ENCODE measurements around the gene PIRT.

PIRT gene

DNA sequence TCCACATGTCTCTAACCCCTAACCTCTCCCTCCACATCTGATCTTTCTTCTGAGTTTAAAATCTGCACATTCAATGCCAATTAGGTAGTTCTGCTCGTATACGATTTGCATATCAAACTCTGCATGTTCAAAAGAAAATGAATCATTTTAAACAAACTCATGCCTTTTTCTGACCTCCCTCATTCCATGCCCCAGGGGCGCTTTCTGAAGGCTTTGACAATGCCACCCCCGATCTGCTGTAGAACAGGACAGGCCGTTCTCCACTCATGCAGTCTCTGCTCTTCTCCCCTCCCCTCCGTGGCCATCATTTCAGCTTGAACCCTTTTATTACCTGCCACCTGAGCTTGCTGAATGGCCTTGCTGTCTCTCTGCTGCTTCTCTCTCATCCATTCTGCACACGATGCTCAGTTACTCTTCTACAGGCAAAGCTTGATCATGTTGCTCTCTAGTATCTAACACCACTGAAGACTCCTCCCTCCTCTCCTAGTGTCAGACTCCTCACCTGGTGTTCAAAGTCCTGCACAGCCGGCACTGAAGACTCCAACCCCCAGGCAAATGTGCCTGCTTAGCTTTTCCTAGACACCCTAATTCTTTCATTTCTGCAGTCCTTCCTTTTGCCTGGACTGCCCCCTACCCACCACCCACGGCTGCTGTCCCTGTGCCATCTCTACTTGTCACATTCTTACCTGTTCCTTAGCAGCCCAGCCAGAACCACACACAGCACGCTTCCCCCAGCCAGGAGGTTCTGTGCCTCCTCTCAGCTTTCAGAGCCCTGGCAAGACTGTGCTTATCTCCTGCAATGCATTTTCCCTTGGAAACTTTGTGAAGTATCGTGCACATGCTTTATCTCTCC, 40.2 kb downstream of the PIRT start:
- Histone ChIP-seq H3K27me3 (no peaks in the 10 kb centered on the region), H3K4me1 (no peaks in the 10 kb centered on the region), H3K36me3 (no peaks in the 10 kb centered on the region), H3K9me3 (no peaks in the 10 kb centered on the region), H3K4me3 (ENCODE audit: low read depth, low read length) (no peak overlapping the region)
- DNase-seq = no peak
- TF ChIP-seq, protein P1, sequence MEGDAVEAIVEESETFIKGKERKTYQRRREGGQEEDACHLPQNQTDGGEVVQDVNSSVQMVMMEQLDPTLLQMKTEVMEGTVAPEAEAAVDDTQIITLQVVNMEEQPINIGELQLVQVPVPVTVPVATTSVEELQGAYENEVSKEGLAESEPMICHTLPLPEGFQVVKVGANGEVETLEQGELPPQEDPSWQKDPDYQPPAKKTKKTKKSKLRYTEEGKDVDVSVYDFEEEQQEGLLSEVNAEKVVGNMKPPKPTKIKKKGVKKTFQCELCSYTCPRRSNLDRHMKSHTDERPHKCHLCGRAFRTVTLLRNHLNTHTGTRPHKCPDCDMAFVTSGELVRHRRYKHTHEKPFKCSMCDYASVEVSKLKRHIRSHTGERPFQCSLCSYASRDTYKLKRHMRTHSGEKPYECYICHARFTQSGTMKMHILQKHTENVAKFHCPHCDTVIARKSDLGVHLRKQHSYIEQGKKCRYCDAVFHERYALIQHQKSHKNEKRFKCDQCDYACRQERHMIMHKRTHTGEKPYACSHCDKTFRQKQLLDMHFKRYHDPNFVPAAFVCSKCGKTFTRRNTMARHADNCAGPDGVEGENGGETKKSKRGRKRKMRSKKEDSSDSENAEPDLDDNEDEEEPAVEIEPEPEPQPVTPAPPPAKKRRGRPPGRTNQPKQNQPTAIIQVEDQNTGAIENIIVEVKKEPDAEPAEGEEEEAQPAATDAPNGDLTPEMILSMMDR (IDR thresholded peaks at IDR 0.05; ENCODE audit: low read depth, low read length) = no peak

DNA sequence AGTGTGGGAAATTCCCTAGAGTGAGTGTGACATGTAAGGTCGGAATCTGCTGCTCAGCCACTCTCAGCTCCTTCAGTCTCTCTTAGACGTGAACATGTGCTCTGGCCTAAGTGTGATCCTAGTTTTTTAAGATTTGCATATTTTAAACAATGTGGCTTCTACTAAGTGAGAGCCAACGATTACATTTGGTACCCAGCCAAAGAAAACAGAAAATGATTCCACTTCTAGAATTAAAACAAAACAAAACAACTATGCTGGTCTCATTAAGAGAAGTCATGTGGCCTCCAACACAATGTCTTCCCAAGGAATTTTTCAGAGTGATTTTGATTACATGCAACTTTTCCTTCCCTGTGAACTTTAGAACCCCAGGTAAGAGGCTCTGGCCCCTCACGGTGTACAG, 44.1 kb downstream of the PIRT start:
- Histone ChIP-seq H3K27me3 (no peaks in the 10 kb centered on the region), H3K4me1 (no peaks in the 10 kb centered on the region), H3K4me3 (ENCODE audit: low read depth, low read length) (no peak overlapping the region), H3K36me3 (no peaks in the 10 kb centered on the region), H3K9me3 (no peaks in the 10 kb centered on the region)
- no peak for DNase-seq
- TF ChIP-seq, protein P1 (IDR thresholded peaks at IDR 0.05; ENCODE audit: low read depth, low read length) = no peak

DNA sequence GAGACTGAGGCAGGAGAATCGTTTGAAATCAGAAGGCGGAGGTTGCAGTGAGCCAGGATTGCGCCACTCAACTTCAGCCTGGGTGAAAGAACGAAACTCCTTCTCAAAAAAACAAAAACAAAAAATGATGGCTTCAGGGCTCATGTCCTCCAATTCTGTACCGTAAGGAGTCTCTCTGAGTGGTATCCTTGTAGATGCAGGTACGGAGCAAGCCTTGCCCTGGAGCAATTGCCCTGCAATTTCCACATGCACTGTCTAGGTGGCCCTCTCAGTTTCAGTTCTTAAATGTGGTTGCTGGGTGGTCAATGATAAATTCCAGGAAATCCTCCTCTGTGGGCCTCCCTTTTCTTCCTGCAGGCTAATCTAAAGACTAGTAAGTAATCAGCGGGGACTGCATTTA, 44.6 kb downstream of the PIRT start:
- TF ChIP-seq, protein P1 (IDR thresholded peaks at IDR 0.05; ENCODE audit: low read depth, low read length) = no peak
- Histone ChIP-seq H3K27me3 (no peaks in the 10 kb centered on the region), H3K36me3 (no peaks in the 10 kb centered on the region), H3K9me3 (no peaks in the 10 kb centered on the region), H3K4me3 (ENCODE audit: low read depth, low read length) (no peak overlapping the region), H3K4me1 (no peaks in the 10 kb centered on the region)
- DNase-seq = no peak

DNA sequence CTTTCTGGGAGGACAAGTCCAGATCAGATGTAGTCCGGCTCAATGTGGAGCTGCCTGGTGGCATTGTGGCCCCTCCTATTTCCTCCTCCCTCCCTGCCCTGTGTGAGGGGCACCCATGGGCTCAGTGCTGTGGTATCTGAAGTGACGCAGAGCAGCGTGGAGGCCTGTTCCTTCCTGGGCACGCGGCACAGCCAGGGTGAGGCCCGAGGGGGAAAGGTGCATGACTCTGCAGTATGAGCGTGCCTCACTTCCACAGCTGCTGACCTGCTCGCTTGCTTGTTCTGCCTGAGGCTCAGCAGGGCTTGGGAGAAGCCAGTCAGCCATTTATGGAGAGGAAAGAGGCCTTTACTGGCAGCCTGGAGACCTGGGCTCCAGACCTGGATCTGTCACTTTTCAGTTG, 45.7 kb downstream of the PIRT start:
- Histone ChIP-seq H3K36me3 (no peaks in the 10 kb centered on the region), H3K27me3 (no peaks in the 10 kb centered on the region), H3K4me1 (no peaks in the 10 kb centered on the region), H3K9me3 (no peaks in the 10 kb centered on the region), H3K4me3 (ENCODE audit: low read depth, low read length) (no peak overlapping the region)
- no peak for DNase-seq
- TF ChIP-seq, protein P1 (IDR thresholded peaks at IDR 0.05; ENCODE audit: low read depth, low read length) = no peak

DNA sequence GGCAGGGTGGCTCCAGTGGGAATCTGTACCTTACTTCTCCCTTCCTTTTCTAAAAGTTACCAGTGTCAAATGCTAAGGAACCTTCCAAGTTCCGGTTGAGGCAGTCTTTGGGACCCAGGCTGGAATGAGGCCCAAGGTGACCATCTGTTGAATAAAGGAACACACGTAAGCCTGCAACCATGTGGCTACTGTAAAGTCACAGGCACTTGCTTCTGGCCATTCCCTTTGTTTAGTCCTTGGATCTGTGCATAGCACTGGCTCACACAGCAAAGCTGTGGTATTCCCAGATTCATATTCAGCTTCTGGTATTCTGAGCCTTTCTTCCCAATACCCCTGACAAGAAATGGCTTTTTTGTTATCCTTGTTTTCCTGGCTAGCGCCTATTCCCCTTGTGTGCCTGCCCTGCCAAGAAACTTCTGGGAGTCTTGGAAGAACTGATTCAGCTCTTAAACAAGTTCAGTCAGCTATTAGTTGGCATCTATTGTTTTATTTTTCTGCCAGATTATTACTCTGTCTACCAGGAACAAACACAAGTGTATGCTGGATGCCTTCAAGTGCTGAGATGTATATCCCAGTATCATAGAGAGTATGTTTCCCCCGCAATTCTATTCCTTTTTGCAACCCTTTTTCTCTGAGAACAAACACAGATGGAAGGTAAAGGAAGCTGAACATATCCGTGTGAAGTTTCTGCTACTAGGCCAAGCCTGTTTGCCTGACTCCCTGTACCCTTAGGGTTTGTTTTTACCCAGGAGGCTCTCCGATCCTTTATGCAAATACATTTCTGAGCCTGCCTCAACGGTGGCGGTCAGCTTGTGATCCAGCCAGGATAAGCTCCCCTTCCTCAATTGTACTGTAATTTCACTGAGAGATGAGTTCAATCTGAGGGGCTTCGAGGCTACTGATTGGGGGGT, 47.1 kb downstream of the PIRT start:
- TF ChIP-seq, protein P1 (IDR thresholded peaks at IDR 0.05; ENCODE audit: low read depth, low read length) = no peak
- no peaks in the 10 kb centered on the region for H3K9me3 ChIP-seq
- DNase-seq = no peak
- H3K27me3 ChIP-seq = no peaks in the 10 kb centered on the region
- H3K4me3 ChIP-seq (ENCODE audit: low read depth, low read length) = no peak overlapping the region
- H3K4me1 ChIP-seq = no peaks in the 10 kb centered on the region
- H3K36me3 ChIP-seq = no peaks in the 10 kb centered on the region
